Colonic mucosa (tissue), 4 donors: ENCODE measurements around the gene BPIFB2. TPM values are rescaled to one million over a fixed set of nuclear protein-coding genes. Genes with fewer than 3 reads are reported as not detected.

ENCODE experiments used
- DNase-seq: peaks from one replicate; pipeline ENCODE4 v3.0.0-alpha.2; 2020
- H3K27ac ChIP-seq: fragments of 200-600 bp; one replicate; pipeline ENCODE4 v1.8.0; 2021
- H3K27me3 ChIP-seq: fragments of 200-600 bp; one replicate; pipeline ENCODE4 v1.8.0; 2021
- H3K36me3 ChIP-seq: fragments of 200-600 bp; one replicate; pipeline ENCODE4 v1.8.0; 2021
- H3K4me1 ChIP-seq: fragments of 200-600 bp; one replicate; pipeline ENCODE4 v1.8.0; 2021; ENCODE audit warnings: mild to moderate bottlenecking
- H3K4me3 ChIP-seq: fragments of 200-600 bp; one replicate; pipeline ENCODE4 v1.8.0; 2021
- H3K9ac ChIP-seq, 2 donors: one replicate each; pipeline ENCODE4 v1.7.0; 2013; ENCODE audit warnings: control low read depth in 2 of 2, low read depth in 2 of 2, low read length in 2 of 2
- H3K9me3 ChIP-seq: fragments of 200-600 bp; one replicate; pipeline ENCODE4 v1.8.0; 2021
- CTCF ChIP-seq: fragments of 200-600 bp; IDR thresholded peaks from one replicate; pipeline ENCODE4 v1.8.0; 2022; ENCODE audit warnings: antibody characterized with exemption, mild to moderate bottlenecking
- intact Hi-C: fragments of 100-400 bp; cut with DNase I; formaldehyde crosslinking; loops from one replicate; pipeline ENCODE4 v1.14.1; 2022
- total RNA-seq, 2 donors: library from RNA; stranded (reverse); fragmentation: NEBNext Ultra II Directional in 1 of 2; extraction: Animal tissue kit (Norgen Biotek cat#: 25700) in 1 of 2; gene quantifications; one replicate each; pipeline ENCODE4 v1.2.1, GENCODE V29; 2021
- donor health status: healthy.
- donor health status: DM: no; HTN: no; CAD: no.
- donor health status: DM: no; HTN: no; CAD: no.

BPIFB2 gene
- total RNA-seq, 2 donors from 2014 or later, result 0.35 TPM; not detected in 1

GRCh38 chr20:33024609-33025317, 17.3 kb downstream of the BPIFB2 start:
- no peaks in the 10 kb centered on the region for H3K27me3 ChIP-seq
- intact Hi-C loops, result no loop called here

GRCh38 chr20:33025318-33025876, 17.9 kb downstream of the BPIFB2 start:
- Histone ChIP-seq H3K27ac (no peak overlapping the region), H3K9me3 (no peaks in the 10 kb centered on the region), H3K27me3 (no peaks in the 10 kb centered on the region), H3K4me1 (no peaks in the 10 kb centered on the region), H3K4me3 (no peak overlapping the region), H3K9ac (no peak overlapping the region), H3K36me3 (no peaks in the 10 kb centered on the region)
- no peak for TF ChIP-seq CTCF
- no peak for DNase-seq
- intact Hi-C loops, result no loop called here

More at GRCh38 chr20:33024609-33025317, 17.3 kb downstream of the BPIFB2 start:
- DNase-seq, result no peak
- Histone ChIP-seq H3K9me3 (no peaks in the 10 kb centered on the region), H3K36me3 (no peaks in the 10 kb centered on the region), H3K27ac (no peak overlapping the region), H3K9ac (no peak overlapping the region), H3K4me1 (no peaks in the 10 kb centered on the region), H3K4me3 (no peak overlapping the region)
- no peak for TF ChIP-seq CTCF

- Histone ChIP-seq H3K4me3 (no peak overlapping the region), H3K4me1 (no peaks in the 10 kb centered on the region), H3K27ac (no peak overlapping the region), H3K9me3 (no peaks in the 10 kb centered on the region), H3K36me3 (no peaks in the 10 kb centered on the region), H3K9ac (no peak overlapping the region), H3K27me3 (no peaks in the 10 kb centered on the region)
- no peak for DNase-seq
- intact Hi-C loops, result no loop called here
- TF ChIP-seq CTCF, result no peak
Measured at GRCh38 chr20:33026072-33026778, 18.7 kb downstream of the BPIFB2 start.

- H3K36me3 ChIP-seq, result no peaks in the 10 kb centered on the region
- intact Hi-C loops, result no loop called here
- DNase-seq, result no peak
- H3K4me3 ChIP-seq, result no peak overlapping the region
- H3K27ac ChIP-seq, result no peak overlapping the region
- no peaks in the 10 kb centered on the region for H3K27me3 ChIP-seq
- TF ChIP-seq CTCF, result no peak
- no peaks in the 10 kb centered on the region for H3K9me3 ChIP-seq
- H3K9ac ChIP-seq, result no peak overlapping the region
- no peaks in the 10 kb centered on the region for H3K4me1 ChIP-seq
Measured at GRCh38 chr20:33026779-33027759, 19.6 kb downstream of the BPIFB2 start.
